HL-60 (cell line): ENCODE data around the gene BCL6B.

Experiments used
- DNase-seq, 2 experiments: peaks; one replicate each; pipeline ENCODE4 v3.0.0-alpha.2; 2010 to 2020; ENCODE audit warnings: low read depth in 1 of 2, low spot score in 1 of 2
- H3K27ac ChIP-seq: fragments of 250-450 bp; sonication (Bioruptor Pico); replicated peaks from 2 replicates; pipeline ENCODE4 v1.5.1; 2020; ENCODE audit warnings: mild to moderate bottlenecking, moderate library complexity
- H3K27me3 ChIP-seq: fragments of 250-450 bp; sonication (Bioruptor Pico); 2 replicates; pipeline ENCODE4 v1.5.1; 2021; ENCODE audit warnings: mild to moderate bottlenecking, moderate library complexity; ENCODE audit not compliant: insufficient read depth, poor library complexity, severe bottlenecking
- H3K4me3 ChIP-seq: replicated peaks from 2 replicates; pipeline ENCODE4 v1.5.1; 2011; ENCODE audit warnings: mild to moderate bottlenecking, control low read depth, low read length; ENCODE audit not compliant: insufficient read depth
- GABPA ChIP-seq: IDR thresholded peaks from 2 replicates; pipeline ENCODE4 v1.6.1; 2012; ENCODE audit warnings: low read depth
- POLR2AphosphoS5 ChIP-seq: IDR thresholded peaks from 2 replicates; pipeline ENCODE4 v1.6.1; 2012; ENCODE audit warnings: low read depth
- SPI1 ChIP-seq: IDR thresholded peaks from 2 replicates; pipeline ENCODE4 v1.6.1; 2012; ENCODE audit warnings: low read depth, mild to moderate bottlenecking, borderline replicate concordance
- TF ChIP-seq, protein P1 (sequence below): IDR thresholded peaks from 2 replicates; pipeline ENCODE4 v1.6.1; 2012; ENCODE audit warnings: low read depth; ENCODE audit not compliant: insufficient replicate concordance
- TF ChIP-seq, protein P2 (sequence below): IDR thresholded peaks from one replicate; pipeline ENCODE4 v1.5.1; 2011; ENCODE audit warnings: low read length, control low read depth, inconsistent platforms; ENCODE audit not compliant: insufficient read depth

BCL6B gene

DNA sequence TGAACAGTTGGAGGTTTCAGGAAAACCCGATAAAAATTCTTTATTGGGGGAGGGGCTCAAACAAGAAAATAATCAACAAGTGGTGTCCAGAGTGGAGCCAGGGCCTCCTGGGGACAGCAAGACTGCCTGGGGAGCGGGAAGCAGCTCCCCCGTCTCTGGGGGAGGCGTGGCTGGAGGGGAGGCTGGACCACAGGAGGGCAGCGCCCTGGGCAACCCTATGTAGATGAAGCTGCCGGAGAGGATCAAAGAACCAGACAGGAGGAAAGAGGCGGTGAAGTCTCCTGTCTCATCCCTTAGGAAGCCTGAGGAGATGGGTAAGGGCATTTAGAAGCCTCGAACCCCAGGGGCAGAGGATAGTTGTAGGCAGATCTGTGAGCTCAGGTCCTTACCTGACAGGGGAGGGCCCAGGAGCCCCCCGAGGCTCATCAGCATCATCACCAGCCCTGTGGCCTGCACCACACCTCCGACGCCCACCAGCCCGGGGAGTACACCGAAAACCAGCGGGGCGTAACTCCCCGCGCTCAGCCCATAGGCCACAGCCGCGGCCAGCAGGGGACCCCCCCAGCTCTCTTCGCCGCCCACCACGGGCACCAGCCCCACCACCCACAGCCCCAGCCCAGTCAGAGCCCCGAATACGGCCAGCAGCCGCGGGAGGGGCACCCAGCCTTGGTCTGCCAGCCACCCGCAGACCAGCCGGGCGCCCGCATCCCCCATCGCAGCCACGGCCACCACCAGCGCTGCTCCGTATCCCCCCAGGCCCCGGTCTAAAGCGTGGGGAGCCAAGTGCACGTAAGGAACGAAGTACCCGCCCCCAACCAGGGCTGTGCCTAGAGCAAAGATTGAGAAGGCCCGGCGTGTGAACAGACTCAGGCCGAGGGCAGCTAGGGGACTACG is 19.0 kb downstream of the BCL6B start:
- no peak for DNase-seq
- TF ChIP-seq, protein P1, sequence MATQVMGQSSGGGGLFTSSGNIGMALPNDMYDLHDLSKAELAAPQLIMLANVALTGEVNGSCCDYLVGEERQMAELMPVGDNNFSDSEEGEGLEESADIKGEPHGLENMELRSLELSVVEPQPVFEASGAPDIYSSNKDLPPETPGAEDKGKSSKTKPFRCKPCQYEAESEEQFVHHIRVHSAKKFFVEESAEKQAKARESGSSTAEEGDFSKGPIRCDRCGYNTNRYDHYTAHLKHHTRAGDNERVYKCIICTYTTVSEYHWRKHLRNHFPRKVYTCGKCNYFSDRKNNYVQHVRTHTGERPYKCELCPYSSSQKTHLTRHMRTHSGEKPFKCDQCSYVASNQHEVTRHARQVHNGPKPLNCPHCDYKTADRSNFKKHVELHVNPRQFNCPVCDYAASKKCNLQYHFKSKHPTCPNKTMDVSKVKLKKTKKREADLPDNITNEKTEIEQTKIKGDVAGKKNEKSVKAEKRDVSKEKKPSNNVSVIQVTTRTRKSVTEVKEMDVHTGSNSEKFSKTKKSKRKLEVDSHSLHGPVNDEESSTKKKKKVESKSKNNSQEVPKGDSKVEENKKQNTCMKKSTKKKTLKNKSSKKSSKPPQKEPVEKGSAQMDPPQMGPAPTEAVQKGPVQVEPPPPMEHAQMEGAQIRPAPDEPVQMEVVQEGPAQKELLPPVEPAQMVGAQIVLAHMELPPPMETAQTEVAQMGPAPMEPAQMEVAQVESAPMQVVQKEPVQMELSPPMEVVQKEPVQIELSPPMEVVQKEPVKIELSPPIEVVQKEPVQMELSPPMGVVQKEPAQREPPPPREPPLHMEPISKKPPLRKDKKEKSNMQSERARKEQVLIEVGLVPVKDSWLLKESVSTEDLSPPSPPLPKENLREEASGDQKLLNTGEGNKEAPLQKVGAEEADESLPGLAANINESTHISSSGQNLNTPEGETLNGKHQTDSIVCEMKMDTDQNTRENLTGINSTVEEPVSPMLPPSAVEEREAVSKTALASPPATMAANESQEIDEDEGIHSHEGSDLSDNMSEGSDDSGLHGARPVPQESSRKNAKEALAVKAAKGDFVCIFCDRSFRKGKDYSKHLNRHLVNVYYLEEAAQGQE, result no peak
- TF ChIP-seq SPI1 (no peak), GABPA (no peak), POLR2AphosphoS5 (no peak)
- TF ChIP-seq, protein P2, sequence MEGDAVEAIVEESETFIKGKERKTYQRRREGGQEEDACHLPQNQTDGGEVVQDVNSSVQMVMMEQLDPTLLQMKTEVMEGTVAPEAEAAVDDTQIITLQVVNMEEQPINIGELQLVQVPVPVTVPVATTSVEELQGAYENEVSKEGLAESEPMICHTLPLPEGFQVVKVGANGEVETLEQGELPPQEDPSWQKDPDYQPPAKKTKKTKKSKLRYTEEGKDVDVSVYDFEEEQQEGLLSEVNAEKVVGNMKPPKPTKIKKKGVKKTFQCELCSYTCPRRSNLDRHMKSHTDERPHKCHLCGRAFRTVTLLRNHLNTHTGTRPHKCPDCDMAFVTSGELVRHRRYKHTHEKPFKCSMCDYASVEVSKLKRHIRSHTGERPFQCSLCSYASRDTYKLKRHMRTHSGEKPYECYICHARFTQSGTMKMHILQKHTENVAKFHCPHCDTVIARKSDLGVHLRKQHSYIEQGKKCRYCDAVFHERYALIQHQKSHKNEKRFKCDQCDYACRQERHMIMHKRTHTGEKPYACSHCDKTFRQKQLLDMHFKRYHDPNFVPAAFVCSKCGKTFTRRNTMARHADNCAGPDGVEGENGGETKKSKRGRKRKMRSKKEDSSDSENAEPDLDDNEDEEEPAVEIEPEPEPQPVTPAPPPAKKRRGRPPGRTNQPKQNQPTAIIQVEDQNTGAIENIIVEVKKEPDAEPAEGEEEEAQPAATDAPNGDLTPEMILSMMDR, result no peak
- H3K27ac ChIP-seq, result no peak overlapping the region
- no peak overlapping the region for H3K4me3 ChIP-seq
- peaks cover 12% of the 10 kb centered on the region for H3K27me3 ChIP-seq

DNA sequence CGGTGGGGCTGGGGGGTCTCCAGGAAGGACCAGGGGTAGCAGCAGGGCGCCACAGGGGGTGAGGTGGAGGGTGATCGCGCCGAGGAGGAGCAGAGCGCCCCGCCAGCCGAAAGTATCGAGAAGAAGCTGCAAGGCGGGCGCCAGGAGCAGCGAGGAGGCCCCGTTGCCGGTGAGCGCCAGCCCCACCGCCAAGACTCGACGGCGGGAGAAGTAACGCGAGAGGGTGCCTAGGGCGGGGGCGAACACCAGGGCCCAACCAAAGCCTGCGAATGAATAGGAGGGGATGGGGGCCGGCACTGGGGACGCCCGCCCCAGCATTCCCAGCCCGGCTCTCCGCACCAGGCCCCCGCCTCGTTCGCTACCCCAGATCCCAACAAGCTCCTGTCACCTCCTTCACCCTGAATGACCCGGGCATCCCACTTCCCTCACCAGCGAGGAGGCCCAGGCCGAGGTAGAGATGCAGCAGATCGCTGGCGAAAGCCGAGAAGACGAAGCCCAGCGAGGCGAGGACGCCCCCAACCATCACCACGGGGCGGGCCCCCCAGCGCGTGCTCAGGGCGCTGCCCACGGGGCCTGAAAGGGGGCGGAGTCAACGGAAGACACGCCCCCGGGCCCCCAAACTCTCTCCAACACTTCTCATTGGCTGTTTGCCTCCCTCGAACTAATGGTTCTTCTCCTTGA is 19.8 kb downstream of the BCL6B start:
- no peak for TF ChIP-seq POLR2AphosphoS5
- no peak overlapping the region for H3K4me3 ChIP-seq

DNA sequence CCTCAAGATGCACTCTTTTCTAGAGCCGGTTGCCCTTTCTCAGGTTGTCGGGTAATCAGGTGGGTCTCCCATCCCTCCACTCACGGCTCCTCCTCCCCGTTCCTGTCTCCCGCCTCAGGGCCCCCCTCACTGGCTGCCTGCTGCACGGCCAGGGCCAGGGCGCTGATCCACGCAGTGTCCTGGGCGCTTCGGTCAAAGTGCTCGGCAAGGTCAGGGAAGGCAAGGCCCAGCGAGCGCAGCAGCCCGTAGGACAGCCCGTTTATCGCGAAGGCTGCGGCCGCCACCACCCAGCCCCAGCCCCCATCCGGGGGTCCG is 20.3 kb downstream of the BCL6B start:
- Histone ChIP-seq H3K27me3 (peaks cover 12% of the 10 kb centered on the region), H3K4me3 (no peak overlapping the region), H3K27ac (no peak overlapping the region)
- DNase-seq, result no peak
- TF ChIP-seq, protein P1, result no peak
- TF ChIP-seq, protein P2, result no peak
- TF ChIP-seq SPI1 (no peak), GABPA (no peak), POLR2AphosphoS5 (no peak)

More for the DNA sequence above, 19.8 kb downstream of the BCL6B start:
- Histone ChIP-seq H3K27ac (no peak overlapping the region), H3K27me3 (peaks cover 12% of the 10 kb centered on the region)
- no peak for DNase-seq

DNA sequence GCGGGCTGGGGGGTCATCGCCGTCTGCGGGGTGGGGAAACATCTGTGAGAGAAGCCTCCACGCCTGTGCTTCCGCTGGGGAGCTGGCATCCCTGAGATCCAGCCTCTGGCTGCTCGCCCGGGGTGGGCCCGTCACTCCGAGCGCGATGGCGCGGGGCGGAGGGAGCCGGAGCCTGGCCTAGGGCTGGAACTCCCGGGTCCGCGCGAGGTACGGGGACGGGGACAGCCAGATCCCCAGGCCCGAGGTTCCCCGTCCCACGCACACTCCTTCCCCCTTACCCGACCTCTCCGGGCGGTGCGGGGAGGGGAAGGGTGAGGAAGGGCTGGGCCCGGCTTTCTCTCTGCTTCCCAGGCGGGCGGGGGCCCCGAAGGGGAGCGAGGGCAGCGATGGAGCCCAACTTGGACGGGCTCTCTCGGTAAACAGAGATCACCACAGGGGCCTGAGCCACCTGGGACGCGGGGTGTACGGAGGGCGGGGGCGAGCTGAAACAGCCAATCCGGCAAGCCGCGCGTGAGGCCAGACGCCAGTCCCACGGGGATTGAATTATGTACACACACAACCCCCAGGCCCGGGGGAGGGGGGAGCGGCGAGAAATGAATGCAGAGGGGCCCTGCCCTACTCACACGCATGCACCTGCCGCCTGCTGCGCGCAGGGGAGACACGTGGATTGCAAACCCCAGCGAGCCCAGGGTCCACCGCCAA is 20.8 kb downstream of the BCL6B start, which contains the start of gene SLC16A11:
Gene SLC16A11, minus strand, starts transcription at position 596 of the 702 bp plus-strand sequence. Its CDS starts 579 bp downstream, at position 17.
- TF ChIP-seq, protein P2, result no peak
- TF ChIP-seq, protein P1, result no peak
- TF ChIP-seq SPI1, result no peak
- TF ChIP-seq GABPA, result no peak
- Histone ChIP-seq H3K27me3 (peaks cover 12% of the 10 kb centered on the region), H3K27ac (no peak within 1 kb of the TSS), H3K4me3 (no peak within 1 kb of the TSS)
- no peak for DNase-seq
